NOMO-1 treated with dmso at 0.1 percent for 144 hours (cell line): ENCODE results near the gene SLC7A11.
A peak's percentile ranks its signal among the peaks of the same experiment; 100 is the strongest.
"Not testable (repeated sequence)": the region's sequence is repeated elsewhere in the genome, so short reads cannot be mapped to it uniquely, and the experiment has no call there.

Experiments used
- DNase-seq: peaks from one replicate; lab custom pipeline; 2025; ENCODE audit not compliant: unreplicated experiment; lab: John Stamatoyannopoulos, UW

The SLC7A11 gene

DNA sequence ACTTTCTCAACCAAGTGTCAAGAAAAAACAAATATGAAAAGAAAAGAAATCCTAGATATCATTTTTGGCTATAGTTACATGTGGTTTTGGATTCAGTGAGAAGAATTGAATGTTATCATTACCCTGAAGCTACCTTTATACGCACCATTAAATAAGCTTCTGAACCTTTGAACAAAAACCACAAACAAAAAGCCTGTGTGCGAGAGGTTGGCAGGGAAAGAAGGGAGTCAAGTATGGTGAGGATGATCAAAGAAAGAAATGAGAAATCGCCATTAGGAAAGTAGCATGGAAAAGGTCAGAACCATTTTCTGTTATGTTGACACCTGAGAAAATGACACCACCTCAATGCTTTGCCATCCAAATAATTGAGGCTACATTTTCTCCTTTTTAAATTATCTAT is 1.2 kb upstream of the SLC7A11 start:
- DNase-seq, result no peak

DNA sequence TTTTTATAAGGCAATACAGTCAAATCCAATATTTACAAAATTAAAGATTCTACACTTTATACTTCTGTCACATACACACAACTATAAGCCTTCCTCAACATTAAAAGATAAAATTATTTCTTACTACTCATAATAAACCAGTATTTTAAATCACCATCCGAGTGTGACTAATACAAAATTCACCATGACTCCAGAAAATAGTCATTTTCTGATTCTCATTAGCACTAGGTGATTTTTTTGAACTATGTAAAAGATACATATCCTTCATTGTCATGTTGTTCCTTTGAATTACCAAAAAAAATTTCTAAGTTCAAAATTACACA is 646 bp upstream of the SLC7A11 start:
- DNase-seq, result no peak

- no peak for DNase-seq
Measured at GRCh38 chr4:138241281-138242075, 671 bp downstream of the SLC7A11 start.

DNA sequence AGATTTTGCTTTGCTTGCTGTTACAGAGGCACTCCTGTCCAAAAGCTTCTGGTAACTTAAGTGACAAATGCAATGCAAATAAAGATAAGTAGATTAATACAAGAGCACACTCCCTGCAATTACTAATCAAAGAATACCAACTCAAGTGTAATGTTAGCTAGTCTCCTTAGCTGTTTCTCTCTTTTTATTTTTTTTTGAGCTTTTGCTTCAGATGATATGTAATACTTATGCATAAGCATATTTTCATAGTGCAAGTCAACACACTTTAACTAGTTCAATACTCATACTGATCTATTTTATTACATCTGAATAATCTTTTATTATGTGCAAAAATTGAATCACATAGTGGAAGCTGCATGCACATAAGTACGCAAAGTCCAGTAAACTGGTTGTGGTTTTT is 2.7 kb downstream of the SLC7A11 start:
- no peak for DNase-seq

DNA sequence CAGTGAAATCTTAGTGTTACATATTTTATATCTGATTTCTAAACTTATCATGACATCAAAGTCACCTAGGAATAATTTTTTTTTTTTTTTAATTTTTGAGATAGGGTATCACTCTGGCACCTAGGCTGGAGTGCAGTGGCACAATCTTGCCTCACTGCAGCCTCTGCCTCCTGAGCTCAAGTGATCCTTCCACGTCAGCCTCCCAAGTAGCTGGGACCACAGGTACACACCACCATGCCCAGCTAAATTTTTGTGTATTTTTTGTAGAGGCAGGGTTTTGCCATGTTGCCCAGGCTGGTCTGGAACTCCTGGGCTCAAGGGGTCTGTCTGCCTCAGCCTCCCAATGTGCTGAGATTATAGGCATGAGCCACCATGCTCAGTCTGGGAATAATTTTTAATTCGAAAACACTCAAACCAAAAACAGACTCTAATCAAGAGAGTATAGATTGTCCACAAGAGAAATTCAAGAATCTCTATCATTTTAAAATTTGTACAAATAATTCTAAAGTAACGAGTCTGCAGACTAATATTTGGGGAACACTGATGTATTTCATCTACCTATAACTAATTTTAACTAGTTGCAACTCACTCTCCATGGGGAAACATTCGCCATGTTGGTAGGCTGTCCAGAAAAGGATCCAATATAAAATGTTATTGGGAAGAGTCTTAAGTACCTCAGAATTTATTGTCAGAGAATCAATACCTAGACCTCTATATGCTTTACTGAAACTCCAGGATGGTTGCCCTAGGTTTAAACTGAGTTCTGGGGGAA is 3.4 kb downstream of the SLC7A11 start:
- no peak for DNase-seq

DNA sequence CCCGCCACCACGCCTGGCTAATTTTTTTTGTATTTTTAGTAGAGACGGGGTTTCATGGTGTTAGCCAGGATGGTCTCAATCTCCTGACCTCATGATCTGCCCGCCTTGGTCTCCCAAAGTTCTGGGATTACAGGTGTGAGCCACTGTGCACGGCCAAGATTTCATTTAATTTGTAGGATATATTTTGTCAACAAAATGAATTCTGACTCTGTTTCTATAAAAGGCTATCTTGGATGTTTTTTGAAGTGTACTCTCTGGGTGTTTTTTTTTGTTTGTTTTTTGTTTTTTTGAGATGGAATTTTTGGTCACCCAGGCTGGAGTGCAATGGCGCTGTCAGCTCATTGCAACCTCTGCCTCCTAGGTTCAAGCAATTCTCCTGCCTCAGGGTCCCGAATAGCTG is 5.0 kb downstream of the SLC7A11 start:
- DNase-seq, result not testable (repeated sequence)

GRCh38 chr4:138236037-138236436 is 6.1 kb downstream of the SLC7A11 start:
- DNase-seq, result no peak

GRCh38 chr4:138235419-138235952 is 6.7 kb downstream of the SLC7A11 start:
- DNase-seq, result no peak

DNA sequence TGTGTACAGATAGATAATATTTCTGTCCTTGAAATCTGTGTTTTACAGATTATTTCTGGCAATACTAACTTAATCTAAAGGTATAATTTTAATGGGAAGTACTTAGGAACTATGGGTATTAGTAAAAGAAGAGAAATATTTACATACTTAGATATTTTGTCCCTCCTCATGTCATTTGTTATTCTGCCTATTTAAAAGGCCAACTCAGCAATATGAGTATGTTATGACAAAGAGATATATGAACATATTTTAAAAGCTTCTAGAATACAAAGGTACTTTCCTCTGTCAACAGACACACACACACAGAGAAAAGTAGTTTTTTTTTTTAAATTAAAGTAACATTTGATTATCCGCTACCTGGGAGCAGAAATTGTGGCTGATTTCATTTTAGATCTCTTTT is 7.9 kb downstream of the SLC7A11 start:
- no peak for DNase-seq

- no peak for DNase-seq
Measured at GRCh38 chr4:138233313-138234034, 8.7 kb downstream of the SLC7A11 start.

DNA sequence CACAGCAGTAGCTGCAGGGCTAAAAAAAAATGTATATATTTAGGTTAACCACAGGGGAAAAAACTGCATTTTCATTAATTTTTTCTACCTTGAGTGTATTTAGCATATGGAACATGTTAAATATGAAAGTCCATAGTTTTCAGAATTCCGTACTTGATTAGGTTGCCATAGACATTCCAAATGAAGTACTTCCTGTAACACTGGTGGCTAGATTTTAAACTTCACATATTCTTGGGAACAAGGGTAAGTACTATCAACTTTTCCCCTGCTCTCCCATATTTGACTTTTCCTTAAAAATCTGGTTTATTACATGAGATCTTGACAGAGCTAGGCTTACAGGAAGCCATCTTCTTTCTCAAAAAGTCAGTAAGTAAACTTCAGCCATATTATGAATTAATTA is 9.8 kb downstream of the SLC7A11 start:
- no peak for DNase-seq

DNA sequence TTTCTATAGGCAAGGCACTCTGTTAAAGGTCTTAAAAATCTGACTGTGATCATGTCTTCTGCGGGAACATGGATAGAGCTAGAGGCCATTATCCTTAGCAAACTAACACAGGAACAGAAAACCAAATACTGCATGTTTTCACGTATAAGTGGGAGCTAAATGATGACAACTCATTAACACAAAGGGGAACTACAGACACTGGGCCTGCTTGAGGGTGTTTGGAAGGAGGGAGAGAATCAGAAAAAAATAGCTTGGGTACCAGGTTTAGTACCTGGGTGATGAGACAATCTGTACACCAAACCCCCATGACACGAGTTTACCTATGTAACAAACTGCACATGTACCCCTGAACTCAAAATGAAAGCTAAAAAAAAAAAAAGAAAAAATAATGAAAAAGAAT is 12.1 kb downstream of the SLC7A11 start:
- no peak for DNase-seq

DNA sequence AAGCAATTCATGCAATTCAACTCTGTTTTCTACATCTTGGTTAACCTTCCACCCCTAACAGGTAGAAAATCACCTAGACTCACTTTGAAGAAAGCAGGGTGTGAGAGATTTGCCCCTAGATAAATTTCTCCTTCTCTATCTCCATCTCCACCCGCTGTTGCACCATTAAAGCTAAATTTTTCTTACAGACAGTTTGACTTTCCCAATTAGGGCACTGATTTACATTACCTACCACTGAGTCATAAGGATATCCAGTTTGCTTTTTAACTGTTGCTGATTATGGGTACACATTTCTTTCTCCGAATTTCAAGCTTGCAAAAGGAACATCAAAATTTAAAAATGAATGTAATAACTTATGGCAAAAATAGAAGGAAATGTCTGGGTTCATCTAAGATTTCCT is 13.0 kb downstream of the SLC7A11 start:
- no peak for DNase-seq

- DNase-seq, result no peak
Measured at GRCh38 chr4:138226351-138226750, 15.8 kb downstream of the SLC7A11 start.

DNA sequence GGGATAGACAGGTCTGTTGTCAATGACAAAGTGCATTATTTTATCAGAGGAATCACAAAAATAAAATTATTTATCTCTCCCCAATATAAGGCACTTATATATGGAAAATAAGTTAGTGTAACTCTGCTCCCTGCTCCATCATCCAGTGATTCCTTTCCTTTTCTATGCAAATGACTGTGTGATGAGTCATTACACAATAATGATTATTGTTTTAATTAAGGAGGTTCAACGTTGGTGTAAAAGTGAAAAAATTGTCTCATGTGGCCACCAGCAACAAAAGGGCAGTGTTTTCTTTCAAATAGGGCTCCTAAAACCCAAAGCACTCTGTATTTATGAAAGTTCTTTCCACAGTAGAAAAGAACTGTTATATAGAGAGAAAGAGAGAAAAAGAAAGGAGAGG is 16.7 kb downstream of the SLC7A11 start:
- no peak for DNase-seq

DNA sequence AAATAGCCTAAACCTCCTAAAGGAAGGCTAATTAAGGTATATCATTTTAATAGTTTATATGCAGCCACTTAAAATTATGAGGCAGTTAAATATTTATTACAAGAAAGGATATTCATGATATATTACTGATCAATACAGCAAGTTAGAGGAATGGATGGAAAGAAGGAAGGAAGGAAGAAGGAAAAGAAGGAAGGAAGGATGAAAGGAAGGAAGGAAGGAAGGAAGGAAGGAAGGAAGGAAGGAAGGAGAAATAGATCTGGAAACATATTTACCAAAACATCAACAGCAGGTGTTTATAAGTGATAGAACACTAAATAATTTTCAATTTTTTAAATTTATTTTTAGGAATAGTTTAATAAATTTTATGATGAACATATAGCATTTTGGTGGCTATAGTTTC is 17.5 kb downstream of the SLC7A11 start:
- DNase-seq, result no peak

DNA sequence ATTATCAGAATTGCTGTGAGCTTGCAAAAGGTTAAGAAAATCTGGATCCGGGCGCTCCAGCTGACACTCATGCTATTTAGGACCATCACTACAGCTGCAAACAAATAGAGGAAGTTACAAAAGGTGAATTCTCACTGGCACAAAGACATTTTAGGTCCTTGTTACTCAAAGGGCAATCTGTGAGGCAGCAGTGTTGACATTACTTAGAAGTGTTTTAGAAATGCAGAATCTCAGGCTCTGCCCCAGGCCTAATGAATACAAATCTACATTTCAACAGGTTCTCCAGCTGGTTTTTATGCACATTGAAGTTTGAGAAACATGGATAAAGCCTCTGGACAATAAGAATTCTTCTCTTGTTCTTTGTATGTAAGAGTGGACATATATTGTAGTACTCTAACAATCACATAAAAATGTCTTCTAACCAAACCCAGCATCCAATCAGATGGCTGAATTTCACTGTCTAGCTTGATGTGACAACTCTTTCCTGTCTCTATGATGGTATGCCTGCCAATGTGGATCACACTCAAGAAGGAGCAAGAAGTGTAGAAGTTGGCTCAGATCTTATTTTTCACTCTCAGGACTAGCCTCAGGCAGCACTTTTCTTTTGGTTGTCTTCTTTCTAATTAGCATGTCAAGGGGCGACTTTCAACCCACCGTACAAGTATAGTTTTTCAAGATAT is 18.8 kb downstream of the SLC7A11 start:
- DNase-seq, result peak; percentile 56

DNA sequence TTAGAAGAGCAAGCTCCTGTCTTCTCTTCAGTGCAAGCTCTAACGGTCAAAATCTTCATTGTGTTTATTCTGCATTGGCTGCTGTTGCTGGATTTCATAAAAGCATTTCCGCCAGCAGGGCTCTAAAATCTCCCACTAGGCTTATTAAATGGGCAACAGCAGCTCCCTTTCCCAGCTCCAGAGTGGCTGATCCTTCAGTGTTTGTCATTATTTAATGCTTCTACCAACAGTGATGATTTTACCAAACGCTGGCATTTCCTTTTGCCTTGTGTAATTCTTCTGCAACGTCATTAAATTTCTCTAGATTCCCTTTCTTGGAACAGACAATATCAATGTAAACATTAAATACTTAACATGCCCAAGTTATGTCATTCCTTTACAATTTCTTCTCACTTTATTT is 20.1 kb downstream of the SLC7A11 start:
- DNase-seq, result no peak

DNA sequence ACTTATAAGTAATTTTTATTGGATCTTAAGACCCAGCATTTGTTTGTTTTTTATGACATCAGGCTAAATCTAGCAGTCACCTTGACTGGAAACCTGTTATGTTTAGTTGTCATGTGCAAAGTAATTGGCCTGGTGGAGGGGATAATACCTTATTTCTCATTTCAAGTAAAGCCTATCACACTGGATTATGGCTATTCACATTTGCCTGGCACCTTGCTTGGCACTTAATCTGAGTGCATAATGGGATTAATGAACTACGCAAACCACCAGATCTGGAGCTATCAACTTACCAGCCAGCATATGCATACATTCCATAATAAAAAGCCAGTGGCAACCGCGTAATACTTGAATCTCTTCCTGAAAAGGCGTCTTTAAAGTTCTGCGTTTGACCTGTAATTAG is 23.2 kb downstream of the SLC7A11 start:
- DNase-seq, result no peak

GRCh38 chr4:138217567-138217966 is 24.6 kb downstream of the SLC7A11 start:
- no peak for DNase-seq

GRCh38 chr4:138216272-138216867 is 25.8 kb downstream of the SLC7A11 start:
- no peak for DNase-seq
